NCI-H1930 (cell line): Measurements from ENCODE around the gene SHROOM4.
A peak's percentile ranks its signal among the peaks of the same experiment; 100 is the strongest.

Experiments
- DNase-seq, 2 experiments: peaks; one replicate each; lab custom pipeline; 2025; lab: John Stamatoyannopoulos, UW

SHROOM4 gene

GRCh38 chrX:50618788-50619558, 195.0 kb downstream of the SHROOM4 start:
- DNase-seq: no peak

GRCh38 chrX:50617183-50617582, 196.8 kb downstream of the SHROOM4 start:
- DNase-seq: no peak

DNA sequence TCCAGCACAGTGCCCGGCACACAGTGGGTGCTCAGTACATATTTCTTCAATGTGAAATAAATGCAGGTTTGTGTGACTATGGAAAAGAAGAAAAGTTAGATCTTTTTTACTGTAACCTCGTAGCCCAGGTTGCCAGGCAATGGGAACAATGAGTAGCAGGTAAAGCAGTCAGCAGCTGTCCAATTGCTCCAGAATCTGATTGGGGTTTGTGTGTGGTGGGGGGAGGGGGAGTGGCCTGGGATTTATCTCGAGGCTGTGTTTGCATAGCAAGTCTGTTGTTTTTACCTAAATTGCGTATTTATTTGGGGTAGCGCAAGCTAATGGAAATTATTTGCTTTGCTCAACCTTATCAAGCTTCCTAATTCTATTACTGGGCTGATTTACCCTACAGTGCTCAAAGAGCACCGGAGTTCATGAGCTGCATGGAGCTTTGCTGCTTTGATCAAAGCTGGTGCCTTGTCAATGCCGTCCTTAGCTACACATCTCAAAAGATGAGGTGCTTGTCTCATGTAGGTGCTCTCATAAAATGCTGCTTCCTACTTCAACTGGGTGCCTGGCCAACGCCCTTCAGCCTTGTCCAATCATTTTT, 198.3 kb downstream of the SHROOM4 start:
- no peak for DNase-seq

- no peak for DNase-seq
Measured at GRCh38 chrX:50614460-50614859, 199.5 kb downstream of the SHROOM4 start.

GRCh38 chrX:50613846-50614245, 200.1 kb downstream of the SHROOM4 start:
- DNase-seq: no peak

DNA sequence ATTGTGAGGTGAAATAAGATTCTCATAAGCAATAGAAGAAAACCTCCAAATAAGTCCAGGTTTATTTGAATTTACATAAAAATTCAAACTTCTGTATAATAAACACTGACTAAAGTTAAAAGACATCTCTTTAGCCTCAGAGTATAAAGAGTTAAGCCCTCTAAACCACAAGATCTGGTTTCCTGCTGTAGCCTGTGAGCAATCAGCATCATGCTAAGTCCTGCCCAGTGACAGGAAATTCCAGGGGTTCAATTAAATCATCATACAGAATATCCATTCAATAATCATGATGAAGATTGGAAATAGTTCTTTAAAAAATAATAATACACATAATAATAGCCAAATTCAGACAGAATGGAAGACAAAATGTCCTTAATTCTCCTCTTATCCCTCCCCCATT, 204.2 kb downstream of the SHROOM4 start:
- DNase-seq: no peak

- no peak for DNase-seq
Measured at GRCh38 chrX:50606300-50606950, 207.6 kb downstream of the SHROOM4 start.

DNA sequence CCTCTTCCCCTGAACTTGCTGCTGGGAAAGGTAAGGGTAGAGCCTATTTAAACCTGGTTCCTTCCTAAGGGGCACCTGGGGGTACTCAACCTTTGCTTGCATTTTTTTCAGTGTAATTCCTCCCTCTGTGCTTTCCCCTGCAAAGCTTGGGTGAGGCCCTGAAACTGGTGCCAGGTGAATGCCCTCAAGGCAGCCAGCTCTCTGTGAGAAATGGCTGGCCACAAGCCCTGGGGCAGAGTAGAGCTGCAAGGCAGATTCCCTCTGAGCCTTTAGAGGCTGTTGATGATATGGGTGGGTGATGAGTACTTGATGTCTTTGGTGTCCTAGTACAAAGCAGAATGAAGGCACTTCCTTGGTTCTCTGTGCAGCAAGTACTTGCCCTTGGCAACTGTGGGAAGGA, 217.9 kb downstream of the SHROOM4 start:
- no peak for DNase-seq

DNA sequence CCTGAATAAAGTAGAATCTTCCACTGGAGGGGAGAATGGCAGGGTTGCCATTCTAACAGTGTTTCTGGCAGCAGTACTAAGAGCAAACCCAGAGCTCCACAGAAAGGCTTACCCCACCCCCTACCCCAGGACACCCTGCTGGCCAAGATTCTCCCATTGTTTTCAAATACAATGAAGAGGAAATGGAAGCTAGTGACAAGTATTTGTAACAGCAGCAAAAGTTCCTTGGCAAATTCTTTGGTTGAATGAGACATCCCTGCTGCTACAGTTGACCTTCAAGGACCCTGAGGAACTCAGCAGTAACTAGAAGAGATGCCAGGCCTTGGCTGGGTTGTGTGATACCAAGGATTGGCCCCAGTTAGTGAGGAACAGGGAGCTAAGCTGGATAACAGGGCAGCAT, 219.2 kb downstream of the SHROOM4 start:
- no peak for DNase-seq

GRCh38 chrX:50586980-50587379, 227.0 kb downstream of the SHROOM4 start:
- no peak for DNase-seq

DNA sequence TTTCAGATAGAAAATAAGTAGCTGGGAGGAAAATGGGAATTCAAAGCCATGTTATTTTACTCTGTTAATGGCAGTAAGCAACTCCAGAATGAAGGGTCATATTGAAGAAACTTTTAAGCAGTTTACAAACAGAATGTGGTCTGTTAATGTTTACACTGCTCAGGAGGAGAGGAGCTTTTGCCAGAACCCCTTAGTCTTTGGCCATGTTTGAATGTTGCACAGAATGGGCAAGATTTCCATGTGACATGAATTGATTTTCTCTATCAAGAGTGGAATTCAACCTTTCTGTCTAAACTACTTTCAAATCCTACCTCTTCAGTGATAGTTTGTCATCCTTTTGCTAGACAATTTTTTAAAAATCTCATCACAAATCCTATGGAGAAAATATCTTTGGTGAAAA, 227.6 kb downstream of the SHROOM4 start:
- DNase-seq: no peak

GRCh38 chrX:50581405-50581804, 232.6 kb downstream of the SHROOM4 start:
- no peak for DNase-seq

DNA sequence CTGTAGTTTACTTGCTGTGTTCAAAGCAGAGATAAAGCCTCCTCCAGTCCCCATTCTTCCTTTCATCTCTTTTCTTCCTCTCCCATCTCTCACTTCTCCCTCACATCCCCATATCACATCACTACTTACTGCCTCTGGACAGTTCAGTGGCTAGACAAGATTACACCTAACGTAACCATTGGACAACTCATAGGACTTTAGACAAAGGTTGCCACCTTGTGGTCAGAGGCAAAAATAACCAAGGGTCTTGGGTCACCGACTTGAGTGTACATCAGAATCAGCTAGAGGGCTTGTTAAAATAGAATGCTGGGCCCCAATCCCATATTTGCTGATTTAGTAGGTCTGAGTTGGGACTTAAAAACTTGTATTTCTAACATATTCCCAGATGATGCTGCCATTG, 234.0 kb downstream of the SHROOM4 start:
- peak in 1 of 2 experiments; percentile 53 for DNase-seq

- DNase-seq: no peak
Measured at GRCh38 chrX:50577326-50577725, 236.7 kb downstream of the SHROOM4 start.

GRCh38 chrX:50567636-50568035, 246.4 kb downstream of the SHROOM4 start:
- DNase-seq: no peak

GRCh38 chrX:50565718-50566117, 248.3 kb downstream of the SHROOM4 start:
- no peak for DNase-seq
